ENCODE measurements around the gene GSTM4. TPM values are rescaled to one million over a fixed set of nuclear protein-coding genes. Genes with fewer than 3 reads are reported as not detected.

The GSTM4 gene
- total and polyA plus RNA-seq, 10 donors: 14.8 to 53.8 (median 31.2) TPM

DNA sequence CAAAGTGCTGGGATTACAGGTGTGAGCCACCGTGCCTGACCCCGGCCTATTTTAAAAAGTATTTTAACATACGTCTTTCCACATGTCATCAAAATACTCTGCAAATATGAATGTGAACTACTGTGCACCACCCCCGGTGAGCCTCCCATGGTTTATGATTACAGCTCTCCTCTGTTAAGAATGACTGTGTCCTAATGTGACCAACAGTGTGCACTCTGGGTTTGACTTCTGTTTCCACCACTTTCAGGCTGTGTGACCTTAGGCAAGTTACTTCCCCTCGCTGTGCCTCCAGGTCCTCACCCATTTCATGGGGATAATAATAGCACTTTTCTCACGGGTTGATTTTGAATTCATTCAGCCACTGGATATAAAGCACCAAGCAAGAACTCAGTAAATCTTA is 21.6 kb upstream of the GSTM4 start:
- peaks cover 0 to 37% (median 24%) of the 10 kb centered on the region in 6 donors for H3K36me3 ChIP-seq
- 74 to 85% (median 78%) methylated on average over 6 of the region's 6 CpGs for WGBS, 5 donors
- H3K4me1 ChIP-seq: peaks cover 0 to 39% (median 8%) of the 10 kb centered on the region in 6 donors
- no peak for DNase-seq
- intact Hi-C loops (cut with DNase I; ENCODE audit: low total_unique reads): no loop called here
- no peak overlapping the region for H3K27ac ChIP-seq
- no peaks in the 10 kb centered on the region for H3K9me3 ChIP-seq
- TF ChIP-seq POLR2A (IDR thresholded peaks at IDR 0.05): no peak
- no peak for TF ChIP-seq CTCF (IDR thresholded peaks at IDR 0.05 in 8 of 11, conservative IDR thresholded peaks at IDR 0.05 in 3 of 11)
- TF ChIP-seq POLR2AphosphoS5 (IDR thresholded peaks at IDR 0.05): no peak
- H3K27me3 ChIP-seq (replicated peaks in 1 of 7): no peaks in the 10 kb centered on the region
- H3K4me3 ChIP-seq: no peak overlapping the region

GRCh38 chr1:109634771-109635750 is 20.8 kb upstream of the GSTM4 start:
- H3K4me1 ChIP-seq: peaks cover 0 to 40% (median 10%) of the 10 kb centered on the region in 6 donors
- peaks cover 0 to 30% (median 16%) of the 10 kb centered on the region in 6 donors for H3K36me3 ChIP-seq
- WGBS, 5 donors: 41 to 55% (median 50%) methylated on average over 13 of the region's 13 CpGs
- H3K9me3 ChIP-seq: no peaks in the 10 kb centered on the region
- TF ChIP-seq POLR2A (IDR thresholded peaks at IDR 0.05) (no peak), CTCF (IDR thresholded peaks at IDR 0.05 in 8 of 11, conservative IDR thresholded peaks at IDR 0.05 in 3 of 11) (no peak), POLR2AphosphoS5 (IDR thresholded peaks at IDR 0.05) (no peak)
- H3K27ac ChIP-seq: peak overlapping the region in 2 of 8 donors; percentile 15 to 46
- intact Hi-C loops (cut with DNase I; ENCODE audit: low total_unique reads): no loop called here
- no peak overlapping the region for H3K4me3 ChIP-seq
- no peaks in the 10 kb centered on the region for H3K27me3 ChIP-seq (replicated peaks in 1 of 7)
- no peak for DNase-seq

- TF ChIP-seq CTCF (IDR thresholded peaks at IDR 0.05 in 8 of 11, conservative IDR thresholded peaks at IDR 0.05 in 3 of 11) (no peak), POLR2AphosphoS5 (IDR thresholded peaks at IDR 0.05) (no peak), POLR2A (IDR thresholded peaks at IDR 0.05) (no peak)
- Histone ChIP-seq H3K27me3 (replicated peaks in 1 of 7) (no peaks in the 10 kb centered on the region), H3K4me1 (peaks cover 0 to 45% (median 15%) of the 10 kb centered on the region in 6 donors), H3K36me3 (peaks cover 0 to 22% (median 12%) of the 10 kb centered on the region in 6 donors), H3K9me3 (no peaks in the 10 kb centered on the region), H3K4me3 (no peak overlapping the region), H3K27ac (peak overlapping the region in 1 of 8 donors; percentile 15)
- no peak for DNase-seq
- intact Hi-C loops (cut with DNase I; ENCODE audit: low total_unique reads): no loop called here
- 88 to 91% (median 90%) methylated on average over 2 of the region's 2 CpGs for WGBS, 5 donors
Measured at GRCh38 chr1:109635862-109636200, 20.1 kb upstream of the GSTM4 start.

All from spleen (tissue), 11 donors.